HEK293 (cell line): Measurements from ENCODE around the gene OR52N1.

Experiments used
- CTCF ChIP-seq: fragments of 450-650 bp; formaldehyde crosslinking; IDR thresholded peaks from 2 replicates; pipeline ENCODE4 v1.5.1; 2016; ENCODE audit warnings: missing biosample characterization, missing genetic modification characterization
- KLF16 ChIP-seq: fragments of 450-650 bp; formaldehyde crosslinking; IDR thresholded peaks from 2 replicates; pipeline ENCODE4 v1.5.1; 2017; ENCODE audit warnings: missing biosample characterization, missing genetic modification characterization
- REST ChIP-seq: fragments of 450-650 bp; formaldehyde crosslinking; IDR thresholded peaks from 2 replicates; pipeline ENCODE4 v1.5.1; 2016; ENCODE audit warnings: missing biosample characterization, missing genetic modification characterization
- SP2 ChIP-seq: fragments of 450-650 bp; formaldehyde crosslinking; IDR thresholded peaks from 2 replicates; pipeline ENCODE4 v1.5.1; 2016; ENCODE audit warnings: missing biosample characterization, missing genetic modification characterization
- ZFP3 ChIP-seq: fragments of 450-650 bp; formaldehyde crosslinking; IDR thresholded peaks from 2 replicates; pipeline ENCODE4 v1.5.1; 2016; ENCODE audit warnings: low read depth, missing biosample characterization, missing genetic modification characterization
- ZNF121 ChIP-seq: fragments of 450-650 bp; formaldehyde crosslinking; IDR thresholded peaks from 2 replicates; pipeline ENCODE4 v1.5.1; 2016; ENCODE audit warnings: missing biosample characterization, missing genetic modification characterization
- ZNF266 ChIP-seq: fragments of 450-650 bp; formaldehyde crosslinking; IDR thresholded peaks from 2 replicates; pipeline ENCODE4 v1.5.1; 2016; ENCODE audit warnings: missing biosample characterization, missing genetic modification characterization, low read depth

GRCh38 chr11:5809122-5809519 lies 18.1 kb upstream of the OR52N1 start:
- no peak for TF ChIP-seq SP2 (tag by site-specific recombination)
- TF ChIP-seq KLF16, result no peak
- TF ChIP-seq REST (tag by site-specific recombination), result no peak
- no peak for TF ChIP-seq ZFP3
- no peak for TF ChIP-seq CTCF (tag by site-specific recombination)
- no peak for TF ChIP-seq ZNF121 (tag by site-specific recombination)
- no peak for TF ChIP-seq ZNF266 (tag by site-specific recombination)
